Osteoblast (primary cell): ENCODE results near the gene ABI3BP. TPM values are rescaled to one million over a fixed set of nuclear protein-coding genes. Genes with fewer than 3 reads are reported as not detected.
A peak's percentile ranks its signal among the peaks of the same experiment; 100 is the strongest.

Experiments used
- DNase-seq: peaks from one replicate; pipeline ENCODE4 v3.0.0; 2011; ENCODE audit warnings: low spot score, mixed read lengths; ENCODE audit not compliant: insufficient read length; ENCODE audit errors: missing footprints
- H2AFZ ChIP-seq: 2 replicates; pipeline ENCODE4 v1.6.0; 2011; ENCODE audit warnings: mild to moderate bottlenecking, low read length
- H3K27ac ChIP-seq: 2 replicates; pipeline ENCODE4 v1.5.1; 2011; ENCODE audit warnings: mild to moderate bottlenecking, low read depth, low read length, moderate library complexity
- H3K27me3 ChIP-seq: 2 replicates; pipeline ENCODE4 v1.6.0; 2012; ENCODE audit warnings: mild to moderate bottlenecking, control low read depth, inconsistent platforms, low read length, moderate library complexity; ENCODE audit not compliant: insufficient read depth
- H3K36me3 ChIP-seq: 2 replicates; pipeline ENCODE4 v1.5.1; 2011; ENCODE audit warnings: mild to moderate bottlenecking, low read length, control low read depth, moderate library complexity; ENCODE audit not compliant: insufficient read depth
- H3K4me1 ChIP-seq: 2 replicates; pipeline ENCODE4 v1.5.1; 2011; ENCODE audit warnings: mild to moderate bottlenecking, low read length, control low read depth, moderate library complexity; ENCODE audit not compliant: insufficient read depth
- H3K4me2 ChIP-seq: 2 replicates; pipeline ENCODE4 v1.6.0; 2011; ENCODE audit warnings: mild to moderate bottlenecking, low read length; ENCODE audit not compliant: insufficient read depth
- H3K4me3 ChIP-seq: fragments of 200-600 bp; sonication (generic); 3 replicates; pipeline ENCODE4 v1.5.1; 2012; ENCODE audit warnings: mild to moderate bottlenecking, low read length, inconsistent platforms; ENCODE audit not compliant: insufficient read depth
- H3K79me2 ChIP-seq: 2 replicates; pipeline ENCODE4 v1.6.0; 2012; ENCODE audit warnings: mild to moderate bottlenecking, low read length, control low read depth, inconsistent platforms; ENCODE audit not compliant: insufficient read depth
- H3K9me3 ChIP-seq: 2 replicates; pipeline ENCODE4 v1.5.1; 2011; ENCODE audit warnings: low read depth, low read length, control low read depth
- H4K20me1 ChIP-seq: 2 replicates; pipeline ENCODE4 v1.6.0; 2012; ENCODE audit warnings: mild to moderate bottlenecking, low read length, control low read depth; ENCODE audit not compliant: insufficient read depth
- CTCF ChIP-seq: IDR thresholded peaks from 2 replicates; pipeline ENCODE4 v1.5.1; 2011; ENCODE audit warnings: mild to moderate bottlenecking, low read depth, low read length, moderate library complexity; ENCODE audit errors: extremely low read depth
- total RNA-seq: library from RNA; depleted of rRNA; stranded (reverse); fragments of >200 nt; gene quantifications from 2 replicates; pipeline ENCODE4 v1.2.3, GENCODE V29; 2012

The ABI3BP gene
- total RNA-seq, 1 donor: 130 TPM

- no peak for DNase-seq
- H3K27ac ChIP-seq: no peak overlapping the region
- no peak for TF ChIP-seq CTCF
Observed at GRCh38 chr3:100833483-100833882, 159.7 kb downstream of the ABI3BP start.

GRCh38 chr3:100831629-100832028 is 161.6 kb downstream of the ABI3BP start:
- Histone ChIP-seq H3K36me3 (peaks cover 45% of the 10 kb centered on the region), H3K27me3 (no peaks in the 10 kb centered on the region), H3K9me3 (no peaks in the 10 kb centered on the region), H3K4me2 (no peak overlapping the region), H3K79me2 (no peaks in the 10 kb centered on the region), H2AFZ (no peak overlapping the region), H3K4me3 (no peak overlapping the region), H3K27ac (no peak overlapping the region), H3K4me1 (peaks cover 3% of the 10 kb centered on the region), H4K20me1 (no peaks in the 10 kb centered on the region)
- DNase-seq: peak; percentile 44
- TF ChIP-seq CTCF: no peak

More at GRCh38 chr3:100833483-100833882, 159.7 kb downstream of the ABI3BP start:
- Histone ChIP-seq H3K4me1 (peaks cover 4% of the 10 kb centered on the region), H4K20me1 (no peaks in the 10 kb centered on the region), H3K4me3 (no peak overlapping the region), H3K27me3 (no peaks in the 10 kb centered on the region), H3K36me3 (peaks cover 50% of the 10 kb centered on the region), H3K9me3 (no peaks in the 10 kb centered on the region), H3K79me2 (no peaks in the 10 kb centered on the region), H2AFZ (no peak overlapping the region), H3K4me2 (no peak overlapping the region)

GRCh38 chr3:100830931-100831330 is 162.3 kb downstream of the ABI3BP start:
- Histone ChIP-seq H3K27ac (no peak overlapping the region), H3K9me3 (no peaks in the 10 kb centered on the region)
- TF ChIP-seq CTCF: no peak

GRCh38 chr3:100825574-100825973 is 167.6 kb downstream of the ABI3BP start:
- no peak overlapping the region for H2AFZ ChIP-seq
- no peak for DNase-seq
- no peaks in the 10 kb centered on the region for H3K4me1 ChIP-seq
- H3K4me2 ChIP-seq: no peak overlapping the region
- no peak for TF ChIP-seq CTCF
- peaks cover 46% of the 10 kb centered on the region for H3K36me3 ChIP-seq
- no peak overlapping the region for H3K4me3 ChIP-seq
- no peaks in the 10 kb centered on the region for H3K79me2 ChIP-seq
- no peaks in the 10 kb centered on the region for H4K20me1 ChIP-seq
- no peaks in the 10 kb centered on the region for H3K27me3 ChIP-seq
- H3K27ac ChIP-seq: no peak overlapping the region
- H3K9me3 ChIP-seq: no peaks in the 10 kb centered on the region

More at GRCh38 chr3:100830931-100831330, 162.3 kb downstream of the ABI3BP start:
- peaks cover 45% of the 10 kb centered on the region for H3K36me3 ChIP-seq
- no peak overlapping the region for H3K4me2 ChIP-seq
- no peak for DNase-seq
- no peak overlapping the region for H3K4me3 ChIP-seq
- H2AFZ ChIP-seq: no peak overlapping the region
- no peaks in the 10 kb centered on the region for H3K79me2 ChIP-seq
- no peaks in the 10 kb centered on the region for H3K4me1 ChIP-seq
- H4K20me1 ChIP-seq: no peaks in the 10 kb centered on the region
- H3K27me3 ChIP-seq: no peaks in the 10 kb centered on the region
